Endothelial cell of hepatic sinusoid (primary cell): ENCODE measurements around the gene RPRD1B.

ENCODE experiments used
- in situ Hi-C: cut with HindIII; loops from 2 replicates; pipeline ENCODE4 v1.10.0; 2017; ENCODE audit warnings: low sequenced_read_pairs

RPRD1B gene

DNA sequence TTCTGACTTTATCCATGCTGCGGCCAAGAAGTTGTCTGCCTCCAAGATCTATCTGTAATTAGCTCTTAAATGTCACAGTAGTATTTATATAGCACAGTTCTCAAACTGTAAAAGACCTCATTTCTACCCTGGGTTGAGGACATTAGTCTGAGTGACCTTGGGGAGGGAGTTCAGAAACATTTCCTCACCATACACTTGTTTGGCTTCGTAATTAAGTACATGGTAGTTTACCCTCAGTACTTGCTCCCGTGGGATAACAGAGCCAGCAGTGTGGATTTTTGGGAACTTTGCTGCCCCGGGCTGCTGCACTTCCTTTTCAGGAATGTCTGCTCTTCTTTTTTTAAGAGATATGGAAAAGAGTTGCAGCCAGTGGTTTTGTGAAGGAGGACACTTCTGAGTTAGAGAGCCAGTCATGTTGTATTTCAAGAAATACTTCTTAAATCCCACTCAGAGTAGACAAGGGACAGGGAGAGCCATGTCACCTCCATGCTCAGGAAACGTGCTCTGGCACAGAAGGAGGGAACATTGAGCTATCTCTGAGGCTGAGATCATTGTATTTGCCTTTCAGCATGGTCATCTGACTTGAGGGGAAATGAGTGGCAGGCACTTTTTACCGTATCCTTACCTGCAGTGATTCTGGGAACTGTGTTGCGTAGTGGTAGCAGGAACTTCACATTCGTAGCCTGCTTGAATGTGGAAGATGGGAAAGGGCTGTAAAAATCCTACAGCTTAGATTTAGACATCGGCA is 33.6 kb downstream of the RPRD1B start:
- in situ Hi-C loops = no loop called here

DNA sequence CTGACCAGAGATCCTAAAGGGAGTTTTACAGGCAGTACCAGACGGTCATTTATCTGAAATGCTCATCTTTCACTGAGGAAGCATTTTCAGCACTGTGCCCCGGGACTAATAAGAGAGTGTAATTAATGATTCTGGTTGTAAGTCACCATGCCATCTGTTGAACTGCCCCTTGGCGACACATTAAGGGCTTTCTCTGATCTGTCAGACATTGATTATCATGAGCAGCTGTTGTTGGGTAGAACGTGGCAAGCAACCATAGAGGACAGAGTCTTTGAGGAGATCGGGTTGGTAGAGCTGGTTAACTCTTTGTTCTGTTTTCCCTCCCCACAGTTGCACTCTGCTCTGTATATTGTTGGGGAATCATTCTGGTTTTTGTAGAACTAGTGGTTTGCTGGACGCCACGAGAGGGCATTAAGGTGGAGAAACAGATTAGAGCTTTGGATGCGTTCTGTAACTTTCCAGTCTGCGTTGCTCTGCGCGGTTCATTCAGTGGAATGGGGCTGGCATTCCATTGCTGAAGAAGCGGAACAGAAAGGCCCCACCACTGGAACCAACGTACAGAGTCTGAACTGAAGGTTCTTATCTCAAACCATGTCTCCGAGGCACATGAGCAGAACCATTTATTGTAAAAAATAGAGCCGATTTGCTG is 34.3 kb downstream of the RPRD1B start:
- in situ Hi-C loops = no loop called here

DNA sequence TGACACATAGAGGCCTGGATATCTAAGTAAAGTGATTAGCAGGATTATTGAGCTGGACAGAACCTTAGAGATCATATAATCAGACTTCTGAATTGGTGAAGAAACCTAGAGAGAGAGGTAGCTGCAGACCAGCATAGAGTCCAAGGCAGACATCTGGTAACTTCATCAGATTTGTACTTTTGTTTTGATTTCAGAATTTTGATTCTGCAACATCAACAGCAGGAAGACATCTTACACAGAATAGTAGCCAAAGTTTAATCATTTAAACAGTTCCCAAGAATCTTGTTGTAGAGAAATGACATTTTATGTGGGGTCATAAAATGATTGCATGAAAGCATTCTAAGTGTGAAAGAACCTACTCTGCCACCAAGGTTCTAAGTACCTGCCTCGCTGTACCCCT is 39.4 kb downstream of the RPRD1B start:
- in situ Hi-C loops = loop anchor here (5.0 kb wide), 2 partner anchors 54 to 149 kb away; no protein-coding TSS in a partner anchor

DNA sequence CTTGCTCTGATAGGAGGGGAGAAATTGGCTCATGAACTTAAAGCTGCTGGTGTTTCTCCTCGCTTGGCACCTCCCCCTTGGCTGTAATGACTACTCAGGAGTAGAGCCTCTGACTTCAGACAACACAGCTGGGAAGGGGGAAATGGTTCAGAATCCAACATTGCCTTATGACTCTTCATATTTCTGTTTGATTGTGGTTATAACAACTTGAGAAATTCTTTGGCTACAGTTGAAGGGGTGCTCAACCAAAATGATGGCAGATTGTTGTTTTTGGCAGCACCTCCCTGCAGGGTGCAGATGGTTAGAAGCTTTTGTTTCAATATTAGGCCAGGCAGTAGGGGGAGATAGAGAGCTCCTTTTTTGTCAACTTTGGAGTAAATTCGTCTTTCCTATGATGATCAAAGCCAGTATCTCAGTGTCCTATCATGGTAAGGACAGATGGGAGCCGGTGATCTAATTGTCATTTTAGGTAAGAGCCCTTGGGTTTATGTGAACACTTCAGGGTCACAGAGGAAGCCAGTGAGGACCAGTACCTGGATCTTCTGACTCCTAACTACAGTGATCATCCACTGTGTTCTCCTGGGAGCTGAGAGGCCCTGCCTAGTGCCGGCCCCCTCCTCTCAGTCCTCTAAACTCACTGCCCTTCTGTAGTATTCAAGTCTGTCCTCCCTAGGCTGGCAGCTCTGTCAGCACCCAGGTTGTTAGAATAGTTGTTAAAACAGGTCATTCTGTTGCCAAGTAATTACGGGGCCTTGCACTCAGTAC is 39.9 kb downstream of the RPRD1B start:
- in situ Hi-C loops = loop anchor here (5.0 kb wide), 2 partner anchors 54 to 149 kb away; no protein-coding TSS in a partner anchor

DNA sequence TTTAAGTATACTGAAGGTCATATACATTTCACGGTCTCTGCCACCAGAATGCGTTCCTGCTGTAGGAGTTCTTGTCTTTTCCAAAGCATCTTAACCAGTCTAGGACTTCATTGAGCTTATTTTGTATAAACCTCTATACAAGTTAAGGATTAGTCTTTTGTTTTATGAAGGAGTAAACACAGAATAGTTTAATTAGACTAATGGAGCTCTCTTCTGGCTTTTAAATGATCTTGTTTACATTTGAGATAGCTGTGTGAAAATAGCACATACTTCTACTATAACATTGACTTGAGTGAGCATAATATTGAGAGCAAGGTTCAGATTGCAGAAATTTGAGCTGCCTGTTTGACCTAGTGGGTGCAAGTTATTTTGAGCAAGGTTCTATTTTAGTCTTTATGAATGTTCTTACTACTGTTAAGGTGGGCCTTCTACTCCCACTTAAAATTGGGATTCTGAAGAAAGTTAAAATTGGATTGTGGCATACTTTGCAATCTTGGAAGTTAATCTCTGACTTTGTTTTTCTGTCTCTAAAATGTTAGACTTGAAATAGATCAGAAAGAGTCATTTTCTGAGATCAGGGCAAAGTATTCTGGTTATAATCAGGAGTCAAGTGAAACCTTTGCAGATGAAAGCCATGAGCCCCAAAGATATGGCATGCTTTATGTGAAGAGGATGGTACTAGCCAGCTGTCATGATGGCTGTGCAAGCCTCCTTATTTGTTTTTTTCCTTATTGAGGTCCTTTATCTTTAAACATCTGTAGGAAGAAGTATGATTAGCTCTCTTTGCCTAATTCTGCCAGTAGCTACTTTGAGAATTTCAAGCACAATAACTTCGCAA is 41.8 kb downstream of the RPRD1B start:
- in situ Hi-C loops = no loop called here

DNA sequence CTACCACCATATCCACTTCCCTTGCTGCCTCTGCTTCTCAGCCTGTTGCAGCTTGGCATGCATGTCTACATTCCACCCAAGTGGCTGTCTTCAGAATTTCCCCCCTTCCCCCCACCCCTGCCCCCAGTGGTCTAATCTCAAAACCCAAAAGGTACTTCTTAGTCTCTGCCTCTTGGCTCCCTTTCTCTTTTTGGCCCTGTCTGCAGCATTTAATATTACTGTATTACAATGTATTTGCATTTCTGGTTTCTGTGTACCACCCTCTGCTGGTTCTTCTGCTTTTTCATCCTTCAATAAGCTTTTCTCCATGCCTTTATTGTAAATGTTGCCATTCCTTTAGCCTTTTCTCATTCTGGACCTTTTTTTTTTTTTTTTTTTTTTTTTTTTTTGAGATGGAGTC is 43.0 kb downstream of the RPRD1B start:
- in situ Hi-C loops = no loop called here

DNA sequence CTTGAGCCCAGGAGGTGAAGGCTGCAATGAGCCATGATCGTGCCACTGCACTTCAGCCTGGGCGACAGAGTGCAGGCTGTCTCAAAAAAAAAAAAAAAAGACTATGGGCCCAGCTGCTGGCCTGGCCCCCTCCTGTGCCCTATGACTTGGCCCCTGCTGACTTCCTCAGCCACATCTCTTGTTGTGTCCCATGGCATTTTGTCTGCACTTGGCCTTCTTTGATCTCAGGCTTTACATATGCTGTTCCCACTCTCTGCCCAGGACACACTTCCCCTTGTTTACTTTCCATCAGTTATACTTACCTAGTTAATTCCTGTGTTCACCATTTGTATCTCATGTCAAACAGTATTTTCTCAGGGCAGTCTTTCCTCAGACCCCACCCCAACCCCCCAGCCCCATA is 44.5 kb downstream of the RPRD1B start:
- in situ Hi-C loops = no loop called here

DNA sequence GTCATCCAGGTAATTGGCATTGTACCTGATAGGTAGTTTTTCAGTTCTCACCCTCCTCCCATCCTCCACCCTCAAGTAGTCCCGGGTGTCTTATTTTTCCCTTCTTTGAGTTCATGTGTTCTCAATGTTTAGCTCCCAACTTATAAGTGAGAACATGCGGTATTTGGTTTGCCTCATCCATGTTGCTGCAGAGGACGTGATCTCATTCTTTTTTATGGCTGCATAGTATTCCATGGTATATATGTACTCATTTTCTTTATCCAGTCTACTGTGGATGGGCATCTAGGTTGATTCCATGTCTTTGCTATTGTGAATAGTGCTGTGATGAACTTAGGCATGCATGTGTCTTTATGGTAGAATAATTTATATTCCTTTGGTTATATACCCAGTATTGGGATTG is 45.8 kb downstream of the RPRD1B start:
- in situ Hi-C loops = no loop called here

DNA sequence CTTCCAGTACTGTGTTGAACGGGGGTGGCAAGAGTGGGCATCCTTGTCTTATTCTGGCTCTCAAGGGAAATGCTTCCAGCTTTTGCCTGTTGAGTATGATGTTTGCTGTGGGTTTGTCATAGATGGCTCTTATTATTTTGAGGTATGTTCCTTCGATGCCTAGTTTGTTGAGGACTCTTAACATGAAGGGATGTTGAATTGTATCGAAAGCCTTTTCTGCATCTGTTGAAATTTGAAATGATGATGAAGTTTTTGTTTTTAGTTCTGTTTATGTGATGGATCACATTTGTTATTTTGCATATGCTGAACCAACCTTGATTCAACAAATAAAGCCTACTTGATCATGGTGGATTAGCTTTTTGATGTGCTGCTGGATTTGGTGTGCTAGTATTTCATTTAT is 48.0 kb downstream of the RPRD1B start:
- in situ Hi-C loops = no loop called here

DNA sequence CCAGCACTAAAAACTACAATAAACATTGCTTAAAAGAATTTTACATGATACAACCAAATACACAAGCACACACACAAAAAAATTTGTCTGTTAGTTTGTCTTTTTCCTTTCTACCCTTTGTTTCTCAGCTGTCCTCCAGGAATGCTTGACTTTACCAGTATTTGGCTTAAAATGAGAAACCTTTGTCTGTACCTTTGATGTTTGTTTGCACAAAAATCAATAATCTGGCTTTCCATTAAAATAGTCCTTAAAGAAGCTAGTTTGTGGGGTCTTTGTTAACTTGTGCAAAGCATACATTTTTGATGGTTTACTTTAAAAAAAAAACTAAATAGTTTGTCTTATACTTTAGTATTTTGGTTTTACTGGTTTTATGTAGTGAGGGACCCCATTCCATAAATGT is 49.3 kb downstream of the RPRD1B start:
- in situ Hi-C loops = no loop called here

DNA sequence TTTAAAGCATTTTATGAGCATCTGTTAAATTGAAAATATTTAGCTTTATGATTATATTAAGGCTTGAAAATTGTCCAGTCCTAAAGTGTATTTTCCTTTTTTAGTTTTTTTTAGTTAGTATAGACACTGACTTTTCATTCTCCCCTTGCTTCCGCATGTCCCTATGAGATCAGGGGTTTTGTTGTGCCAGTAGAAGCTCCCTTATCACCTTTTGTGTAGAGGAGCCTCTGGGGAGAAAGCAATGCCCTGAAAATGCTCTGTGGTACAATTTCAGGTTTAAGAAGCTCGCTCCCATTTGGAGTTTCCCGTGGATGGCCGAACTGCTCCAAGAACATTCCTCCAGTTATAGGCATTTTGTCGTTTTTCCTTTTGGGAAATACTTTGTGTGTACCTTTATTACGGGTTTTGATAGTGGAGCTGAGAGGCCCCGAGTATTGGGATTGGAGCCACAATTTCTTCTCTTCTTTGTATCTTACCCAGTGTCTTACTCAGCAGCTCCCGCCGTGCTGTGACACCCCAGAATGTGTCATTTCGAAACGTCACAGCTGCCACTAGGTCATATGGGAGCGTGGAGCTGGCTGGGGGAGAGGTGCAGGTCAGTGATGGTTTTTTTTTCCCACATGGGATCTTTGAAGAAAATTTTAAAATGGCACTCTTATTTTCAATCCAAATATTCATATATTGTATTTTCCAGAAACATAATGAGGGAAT is 49.9 kb downstream of the RPRD1B start:
- in situ Hi-C loops = no loop called here

DNA sequence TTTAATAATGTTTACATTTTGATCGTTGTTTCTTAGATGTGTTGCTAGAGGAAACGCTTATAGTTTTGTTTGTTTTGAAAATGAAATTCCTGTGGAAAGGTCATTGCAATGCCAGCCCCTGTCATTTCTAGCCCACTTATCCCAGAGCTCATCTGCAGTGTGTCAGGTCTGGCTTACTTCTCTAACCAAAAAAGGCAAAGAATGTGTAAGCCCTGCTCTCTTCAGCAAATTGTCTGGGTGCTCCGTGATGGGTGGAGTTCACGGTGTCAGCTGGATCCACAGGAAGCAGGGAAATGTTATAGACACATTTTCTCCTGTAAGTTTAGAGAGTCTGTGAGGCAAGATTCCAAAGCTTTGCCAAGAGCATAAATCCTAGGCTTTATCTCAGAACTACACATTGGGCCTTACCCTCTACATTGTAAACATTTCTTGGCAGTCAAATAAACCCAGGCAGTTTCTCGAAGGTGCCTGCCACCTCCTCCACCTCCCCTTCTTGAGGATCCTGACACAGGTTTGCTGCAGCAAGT is 50.9 kb downstream of the RPRD1B start:
- in situ Hi-C loops = no loop called here

DNA sequence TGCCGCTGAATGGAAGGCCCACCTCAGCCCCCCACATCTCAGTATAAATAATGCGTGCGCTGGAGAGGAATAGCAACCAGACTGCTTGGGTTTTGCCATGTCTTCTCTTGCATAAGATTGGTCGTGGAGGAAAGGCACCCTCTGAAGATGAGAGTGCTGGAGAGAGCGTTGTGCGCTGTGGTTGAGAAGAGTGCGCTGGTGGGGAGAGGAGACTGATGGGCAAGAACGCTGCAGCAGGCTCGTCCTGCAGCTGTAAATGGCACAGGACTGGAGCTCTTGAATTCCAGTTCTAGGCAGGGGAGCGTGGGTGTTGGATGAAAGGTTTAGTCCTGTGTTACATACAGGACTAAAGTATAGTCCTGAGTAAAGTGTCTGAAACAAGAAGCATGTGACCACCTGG is 51.5 kb downstream of the RPRD1B start:
- in situ Hi-C loops = no loop called here

DNA sequence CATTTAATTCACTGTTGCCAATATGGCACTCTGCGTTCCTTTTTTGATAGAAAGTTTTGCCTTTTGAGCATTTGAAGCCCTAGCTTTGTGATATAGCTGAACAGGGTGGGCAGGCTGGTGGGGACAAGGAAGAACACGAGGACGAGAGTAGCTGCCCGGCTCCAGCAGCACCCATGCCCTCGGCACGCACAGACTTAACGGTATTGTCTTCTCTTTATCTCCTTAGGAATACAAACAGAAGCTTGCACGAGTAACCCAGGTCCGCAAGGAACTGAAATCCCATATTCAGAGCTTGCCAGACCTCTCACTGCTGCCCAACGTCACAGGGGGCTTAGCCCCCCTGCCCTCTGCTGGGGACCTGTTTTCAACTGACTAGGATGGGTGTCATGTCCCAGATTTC is 56.0 kb downstream of the RPRD1B start:
- in situ Hi-C loops = no loop called here

DNA sequence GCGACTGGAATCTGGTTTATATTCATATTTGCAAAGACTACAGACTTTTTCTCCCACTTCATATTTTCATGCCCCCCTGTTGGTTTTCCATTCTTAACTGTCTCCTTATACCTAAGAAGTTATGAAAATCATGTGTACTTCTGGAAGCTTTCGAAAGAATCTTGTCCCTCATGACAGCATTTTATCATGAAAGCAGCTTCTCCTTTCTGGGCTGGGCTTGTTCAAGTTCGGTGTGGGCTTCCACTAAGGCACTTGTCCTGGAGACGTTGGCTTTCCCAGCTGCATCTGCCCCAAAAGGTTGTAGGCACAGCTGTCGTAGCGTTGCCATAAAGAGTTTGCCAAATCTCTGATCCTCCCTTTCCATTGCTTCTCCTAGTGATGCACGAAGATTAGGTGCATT is 56.5 kb downstream of the RPRD1B start:
- in situ Hi-C loops = no loop called here

DNA sequence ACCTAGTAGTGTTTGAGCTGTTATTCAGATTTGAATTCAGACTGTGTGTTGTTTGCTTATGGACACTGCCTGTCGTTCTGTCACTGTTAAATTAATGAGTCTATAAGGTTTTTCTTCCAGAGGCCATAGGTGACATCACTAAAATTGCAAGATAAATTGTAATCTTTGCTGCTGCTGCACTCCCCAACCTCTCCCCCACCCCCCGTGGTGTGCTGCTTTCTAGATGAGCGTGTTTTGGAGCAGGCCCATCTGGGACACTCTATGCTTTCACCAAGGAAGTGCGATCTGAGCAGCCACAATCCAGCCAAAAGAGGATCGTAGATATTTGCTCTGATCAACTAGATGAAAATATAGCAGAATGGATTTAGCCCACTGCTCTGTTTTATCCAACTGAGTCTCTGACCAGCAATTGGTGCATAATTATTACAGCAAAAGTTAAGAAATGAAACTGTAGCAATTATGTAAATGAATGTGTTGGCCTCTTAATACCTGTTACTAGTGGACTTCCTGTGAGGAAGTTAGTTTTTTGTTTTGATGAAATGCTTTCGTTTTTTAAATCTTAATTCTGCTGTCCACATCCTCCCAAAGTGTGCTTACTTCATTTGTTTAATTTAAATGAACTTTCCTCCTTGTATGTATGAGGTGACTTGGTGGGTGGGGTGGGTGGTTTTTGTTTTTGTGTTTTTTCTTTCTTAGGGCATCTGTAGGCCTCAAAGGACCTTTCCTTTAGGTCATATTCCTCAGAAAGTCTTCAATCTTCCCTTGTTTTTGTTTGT is 58.1 kb downstream of the RPRD1B start:
- in situ Hi-C loops = no loop called here

DNA sequence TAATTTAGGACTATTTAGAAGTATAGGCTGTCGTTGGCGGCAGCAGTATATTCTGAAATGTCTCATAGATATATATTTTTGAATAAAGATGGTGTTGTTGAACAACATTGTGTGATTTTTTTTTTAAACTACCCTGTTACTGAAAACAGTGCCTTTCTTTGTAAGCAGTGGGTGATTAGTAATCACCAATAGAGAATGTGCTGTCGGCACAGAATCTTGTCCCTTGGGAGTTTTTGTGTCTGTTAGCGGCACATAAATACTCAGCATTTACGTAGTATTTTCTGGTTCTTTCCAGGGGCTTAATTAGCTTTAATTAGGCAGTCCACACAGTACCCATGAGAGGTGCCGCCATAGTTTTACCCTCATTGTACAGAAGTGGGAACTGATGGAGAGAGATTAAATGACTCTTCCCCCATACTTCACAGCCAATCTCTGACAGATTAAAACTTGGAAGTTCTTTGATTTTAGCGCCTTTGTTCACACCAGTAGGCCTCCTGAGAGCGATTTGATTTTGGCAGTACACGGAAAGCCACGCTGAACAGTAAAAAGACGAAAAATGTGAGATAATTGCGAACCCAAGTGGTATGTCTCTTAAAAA is 58.8 kb downstream of the RPRD1B start:
- in situ Hi-C loops = no loop called here

DNA sequence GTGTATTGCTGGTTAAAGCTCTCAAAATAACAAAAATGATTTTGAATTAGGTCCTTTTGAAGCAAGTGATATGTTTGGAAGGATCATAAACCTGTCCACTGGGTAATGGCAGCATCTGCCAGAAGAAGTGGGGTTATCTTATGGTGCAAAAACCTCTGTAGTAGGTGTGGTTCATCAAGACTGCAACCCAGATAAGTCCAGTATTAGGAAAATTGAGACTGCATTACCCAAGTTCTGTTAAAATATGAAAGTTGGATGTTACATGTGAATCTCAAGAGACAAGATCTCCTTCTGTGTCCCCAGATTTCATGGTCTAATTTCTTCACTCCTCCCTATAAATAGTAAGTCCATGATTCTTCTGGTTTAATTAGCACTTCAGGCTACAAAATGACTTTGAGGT is 59.4 kb downstream of the RPRD1B start:
- in situ Hi-C loops = no loop called here

DNA sequence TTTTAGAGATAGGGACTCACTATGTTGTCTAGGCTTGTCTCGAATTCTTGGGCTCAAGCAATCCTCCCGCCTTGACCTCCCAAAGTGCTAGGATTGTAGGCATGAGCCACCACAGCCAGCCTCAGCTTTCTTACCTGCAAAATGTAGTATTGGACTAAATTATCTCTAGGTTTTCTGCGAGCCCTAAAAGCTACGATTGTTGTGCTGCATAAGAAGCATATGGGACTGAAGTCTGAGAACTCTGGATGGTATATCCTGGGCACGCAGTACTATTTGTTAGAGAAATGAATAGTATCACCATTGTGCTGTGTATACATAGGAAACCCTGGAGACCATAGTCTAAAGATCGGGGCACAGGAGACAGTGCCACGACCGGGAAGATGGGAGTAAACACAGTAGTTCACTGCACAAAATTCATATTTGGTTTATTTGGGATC is 60.1 kb downstream of the RPRD1B start:
- in situ Hi-C loops = no loop called here
